ENCODE measurements around the gene NUDT7. TPM values are rescaled to one million over a fixed set of nuclear protein-coding genes. Genes with fewer than 3 reads are reported as not detected.

NUDT7 gene
- total and polyA plus RNA-seq, 9 of the 15 experiments (the other 6 are each of a cell fraction or from before 2014, with no cell fraction given) = 5.6 to 24.2 (median 10.5) TPM

DNA sequence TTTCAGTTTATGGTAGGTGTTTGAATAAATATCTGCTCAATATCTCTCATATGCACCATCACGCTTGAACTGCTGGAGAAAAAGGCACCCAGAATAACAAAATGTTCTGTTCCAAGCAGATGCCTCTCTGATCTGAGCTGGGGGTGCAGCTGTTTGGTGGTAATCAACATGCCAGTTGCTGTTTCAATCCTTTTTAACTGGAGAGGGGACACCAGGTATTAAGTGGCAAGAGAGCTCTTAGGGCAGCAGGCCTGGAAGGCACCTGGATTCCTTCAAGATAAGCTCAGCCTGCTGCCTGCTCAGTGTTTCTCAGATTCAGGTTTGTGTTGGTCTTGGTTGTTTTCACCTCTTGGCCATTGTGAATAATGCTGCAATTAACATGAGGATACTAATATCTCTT, 38.9 kb downstream of the NUDT7 start:
- 5% methylated on average over 1 of the region's 1 CpG for WGBS (ENCODE audit: insufficient coverage, low coverage, missing lambda C conversion rate)
- no peaks in the 10 kb centered on the region for H3K9me3 ChIP-seq (replicated peaks; ENCODE audit: control insufficient read depth, insufficient read depth, low read depth, low read length)
- H3K79me2 ChIP-seq (ENCODE audit: control insufficient read depth, insufficient read depth, low read length) = no peaks in the 10 kb centered on the region
- FAIRE-seq (no peak), DNase-seq (ENCODE audit: extremely low read depth in 1 of 4, low spot score in 3 of 4) (no peak), ATAC-seq (no peak)
- no peaks in the 10 kb centered on the region for H4K20me1 ChIP-seq (replicated peaks; ENCODE audit: control insufficient read depth, insufficient read depth, low read length)
- H3K4me3 ChIP-seq = no peak overlapping the region
- no peak overlapping the region for H3K27ac ChIP-seq (ENCODE audit: extremely low read depth, low read depth, low read length)
- no peak overlapping the region for H2AFZ ChIP-seq (ENCODE audit: low read depth, low read length)
- in situ Hi-C loops (cut with MboI) = no loop called here
- no peak overlapping the region for H3K4me2 ChIP-seq (ENCODE audit: insufficient read depth, low read length)
- H3K9ac ChIP-seq (ENCODE audit: insufficient read depth in 1 of 2, low read depth in 2 of 2, low read length in 2 of 2) = no peak overlapping the region
- ChIA-PET CTCF (ENCODE audit: low intra/inter-chr PET ratio) (no interaction called here), POLR2A (interaction anchor here (1.5 kb wide), 1 partner anchor 11 kb away, joined by 3 read pairs; no protein-coding TSS in a partner anchor)
- no peaks in the 10 kb centered on the region; a peak in 1 of 5 replicates for H3K27me3 ChIP-seq (ENCODE audit: control insufficient read depth in 2 of 2, insufficient read depth in 2 of 2, low read length in 2 of 2)
- H3K36me3 ChIP-seq (ENCODE audit: control insufficient read depth, insufficient read depth, low read length) = no peaks in the 10 kb centered on the region
- H3K9me1 ChIP-seq (ENCODE audit: control insufficient read depth, insufficient read depth, low read length) = no peaks in the 10 kb centered on the region
- TF ChIP-seq TEAD4 (IDR thresholded peaks at IDR 0.05; ENCODE audit: low read length) = no peak
- TF ChIP-seq TEAD4 (CRISPR knock-in tag; IDR thresholded peaks at IDR 0.05; ENCODE audit: borderline replicate concordance) = no peak
- TF ChIP-seq, protein P1, sequence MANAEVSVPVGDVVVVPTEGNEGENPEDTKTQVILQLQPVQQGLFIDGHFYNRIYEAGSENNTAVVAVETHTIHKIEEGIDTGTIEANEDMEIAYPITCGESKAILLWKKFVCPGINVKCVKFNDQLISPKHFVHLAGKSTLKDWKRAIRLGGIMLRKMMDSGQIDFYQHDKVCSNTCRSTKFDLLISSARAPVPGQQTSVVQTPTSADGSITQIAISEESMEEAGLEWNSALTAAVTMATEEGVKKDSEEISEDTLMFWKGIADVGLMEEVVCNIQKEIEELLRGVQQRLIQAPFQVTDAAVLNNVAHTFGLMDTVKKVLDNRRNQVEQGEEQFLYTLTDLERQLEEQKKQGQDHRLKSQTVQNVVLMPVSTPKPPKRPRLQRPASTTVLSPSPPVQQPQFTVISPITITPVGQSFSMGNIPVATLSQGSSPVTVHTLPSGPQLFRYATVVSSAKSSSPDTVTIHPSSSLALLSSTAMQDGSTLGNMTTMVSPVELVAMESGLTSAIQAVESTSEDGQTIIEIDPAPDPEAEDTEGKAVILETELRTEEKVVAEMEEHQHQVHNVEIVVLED (CRISPR knock-in tag; IDR thresholded peaks at IDR 0.05) = no peak
- TF ChIP-seq, protein P2, sequence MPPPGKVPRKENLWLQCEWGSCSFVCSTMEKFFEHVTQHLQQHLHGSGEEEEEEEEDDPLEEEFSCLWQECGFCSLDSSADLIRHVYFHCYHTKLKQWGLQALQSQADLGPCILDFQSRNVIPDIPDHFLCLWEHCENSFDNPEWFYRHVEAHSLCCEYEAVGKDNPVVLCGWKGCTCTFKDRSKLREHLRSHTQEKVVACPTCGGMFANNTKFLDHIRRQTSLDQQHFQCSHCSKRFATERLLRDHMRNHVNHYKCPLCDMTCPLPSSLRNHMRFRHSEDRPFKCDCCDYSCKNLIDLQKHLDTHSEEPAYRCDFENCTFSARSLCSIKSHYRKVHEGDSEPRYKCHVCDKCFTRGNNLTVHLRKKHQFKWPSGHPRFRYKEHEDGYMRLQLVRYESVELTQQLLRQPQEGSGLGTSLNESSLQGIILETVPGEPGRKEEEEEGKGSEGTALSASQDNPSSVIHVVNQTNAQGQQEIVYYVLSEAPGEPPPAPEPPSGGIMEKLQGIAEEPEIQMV (tag; conservative IDR thresholded peaks at IDR 0.05; ENCODE audit: low read depth) = no peak
- no peak for TF ChIP-seq ZNF133 (CRISPR knock-in tag; IDR thresholded peaks at IDR 0.05)
- TF ChIP-seq, protein P3, sequence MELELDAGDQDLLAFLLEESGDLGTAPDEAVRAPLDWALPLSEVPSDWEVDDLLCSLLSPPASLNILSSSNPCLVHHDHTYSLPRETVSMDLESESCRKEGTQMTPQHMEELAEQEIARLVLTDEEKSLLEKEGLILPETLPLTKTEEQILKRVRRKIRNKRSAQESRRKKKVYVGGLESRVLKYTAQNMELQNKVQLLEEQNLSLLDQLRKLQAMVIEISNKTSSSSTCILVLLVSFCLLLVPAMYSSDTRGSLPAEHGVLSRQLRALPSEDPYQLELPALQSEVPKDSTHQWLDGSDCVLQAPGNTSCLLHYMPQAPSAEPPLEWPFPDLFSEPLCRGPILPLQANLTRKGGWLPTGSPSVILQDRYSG (tag; conservative IDR thresholded peaks at IDR 0.05; ENCODE audit: low read depth) = no peak
- TF ChIP-seq CBX2 (IDR thresholded peaks at IDR 0.05; ENCODE audit: insufficient read depth, low read length, poor library complexity, severe bottlenecking) = no peak
- TF ChIP-seq, protein P4, sequence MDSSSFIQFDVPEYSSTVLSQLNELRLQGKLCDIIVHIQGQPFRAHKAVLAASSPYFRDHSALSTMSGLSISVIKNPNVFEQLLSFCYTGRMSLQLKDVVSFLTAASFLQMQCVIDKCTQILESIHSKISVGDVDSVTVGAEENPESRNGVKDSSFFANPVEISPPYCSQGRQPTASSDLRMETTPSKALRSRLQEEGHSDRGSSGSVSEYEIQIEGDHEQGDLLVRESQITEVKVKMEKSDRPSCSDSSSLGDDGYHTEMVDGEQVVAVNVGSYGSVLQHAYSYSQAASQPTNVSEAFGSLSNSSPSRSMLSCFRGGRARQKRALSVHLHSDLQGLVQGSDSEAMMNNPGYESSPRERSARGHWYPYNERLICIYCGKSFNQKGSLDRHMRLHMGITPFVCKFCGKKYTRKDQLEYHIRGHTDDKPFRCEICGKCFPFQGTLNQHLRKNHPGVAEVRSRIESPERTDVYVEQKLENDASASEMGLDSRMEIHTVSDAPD (CRISPR knock-in tag; IDR thresholded peaks at IDR 0.05) = no peak
- H3K4me1 ChIP-seq (replicated peaks in 1 of 2; ENCODE audit: control insufficient read depth in 2 of 2, insufficient read depth in 2 of 2, low read length in 2 of 2) = no peaks in the 10 kb centered on the region
- intact Hi-C loops (cut with micrococcal nuclease) = no loop called here
- no TSS peak for BruUV-seq (replicated peaks)

Data from K562 (cell line).